Aorta (tissue), 5 donors: ENCODE measurements around the gene FBXL3. TPM values are rescaled to one million over a fixed set of nuclear protein-coding genes. Genes with fewer than 3 reads are reported as not detected.

ENCODE experiments used
- ATAC-seq: fragments of 200-7000 bp; cut with Tn5 transposase; one replicate; pipeline ENCODE4 v1.9.1; 2022; ENCODE audit warnings: moderate library complexity; ENCODE audit not compliant: low FRiP score
- DNase-seq, 2 donors: peaks; one replicate each; pipeline ENCODE4 v3.0.0-alpha.2; 2020
- H3K27ac ChIP-seq, 2 donors: one replicate each; pipeline ENCODE4 v1.5.1; 2013; ENCODE audit warnings: low read length in 2 of 2, mild to moderate bottlenecking in 2 of 2, moderate library complexity in 2 of 2, control low read depth in 1 of 2, inconsistent platforms in 1 of 2, low read depth in 1 of 2
- H3K27me3 ChIP-seq, 2 donors: one replicate each; pipeline ENCODE4 v1.6.1; 2013; ENCODE audit warnings: control low read depth in 1 of 2, low read length in 1 of 2, mild to moderate bottlenecking in 1 of 2, moderate library complexity in 1 of 2; ENCODE audit not compliant: insufficient read depth in 2 of 2, control insufficient read depth in 1 of 2
- H3K36me3 ChIP-seq, 2 donors: one replicate each; pipeline ENCODE4 v1.6.1; 2013; ENCODE audit warnings: control low read depth in 1 of 2, low read length in 1 of 2, mild to moderate bottlenecking in 1 of 2; ENCODE audit not compliant: insufficient read depth in 2 of 2, control insufficient read depth in 1 of 2
- H3K4me1 ChIP-seq, 2 donors: one replicate each; pipeline ENCODE4 v1.6.1; 2013; ENCODE audit warnings: low read length in 2 of 2, control low read depth in 1 of 2, mild to moderate bottlenecking in 1 of 2, moderate library complexity in 1 of 2; ENCODE audit not compliant: insufficient read depth in 2 of 2, control insufficient read depth in 1 of 2
- H3K4me3 ChIP-seq, 2 donors: one replicate each; pipeline ENCODE4 v1.5.1; 2013; ENCODE audit warnings: low read length in 2 of 2, control low read depth in 1 of 2, mild to moderate bottlenecking in 1 of 2
- H3K9me3 ChIP-seq: one replicate; pipeline ENCODE4 v1.6.1; 2013; ENCODE audit warnings: mild to moderate bottlenecking, low read length; ENCODE audit not compliant: control insufficient read depth
- WGBS, 2 donors: extraction: QIAGEN DNeasy Blood & Tissue Kit; methylation state at CpG; one replicate each; pipeline ENCODE4 v1.1.7; 2013; 5-methylcytosine and 5-hydroxymethylcytosine counted together
- intact Hi-C, 2 donors: fragments of 100-400 bp; cut with DNase I; formaldehyde crosslinking; loops; one replicate each; pipeline versions ENCODE4 v1.14.2 to v1.15.0; 2022
- polyA plus RNA-seq, 2 donors: library from polyadenylated mRNA; stranded (reverse); fragments of 200-250 nt; gene quantifications; one replicate each; pipeline ENCODE4 v1.2.3, GENCODE V29; 2013
- total RNA-seq, 2 donors: library from RNA; stranded (reverse); fragmentation: NEBNext Ultra II Directional; extraction: Animal tissue kit (Norgen Biotek cat#: 25700); gene quantifications; one replicate each; pipeline ENCODE4 v1.2.1, GENCODE V29; 2021
- donor health status: healthy with polysubstance abuse.
- donor health status: Bipolar disorder and iron deficiency.
- donor health status: DM: no; HTN: no; CAD: no.
- donor health status: DM: no; HTN: no; CAD: no.
- donor health status: DM: yes; HTN: yes; CAD: no.

FBXL3 gene
- total and polyA plus RNA-seq, 4 donors, result 38.7 to 73.9 (median 60.2) TPM

- no peak for DNase-seq
- intact Hi-C loops, result no loop called here
- Histone ChIP-seq H3K36me3 (no peaks in the 10 kb centered on the region), H3K27ac (peak overlapping the region in 1 of 2 donors; percentile 5), H3K4me3 (no peak overlapping the region), H3K9me3 (no peaks in the 10 kb centered on the region), H3K4me1 (no peaks in the 10 kb centered on the region), H3K27me3 (no peaks in the 10 kb centered on the region)
- ATAC-seq, result no peak
- 67 to 73% methylated on average over 4 of the region's 4 CpGs for WGBS, 2 donors
Measured at GRCh38 chr13:77001540-77001939, 25.4 kb downstream of the FBXL3 start.

GRCh38 chr13:77000475-77000874, 26.5 kb downstream of the FBXL3 start:
- no peak overlapping the region for H3K27ac ChIP-seq

GRCh38 chr13:76994281-76994680, 32.7 kb downstream of the FBXL3 start:
- 93 to 98% methylated on average over 3 of the region's 3 CpGs for WGBS, 2 donors
- no peak overlapping the region for H3K4me3 ChIP-seq
- H3K9me3 ChIP-seq, result no peaks in the 10 kb centered on the region
- H3K36me3 ChIP-seq, result no peaks in the 10 kb centered on the region
- ATAC-seq (no peak), DNase-seq (no peak)
- H3K27ac ChIP-seq, result no peak overlapping the region
- H3K27me3 ChIP-seq, result no peaks in the 10 kb centered on the region
- no peaks in the 10 kb centered on the region for H3K4me1 ChIP-seq
- intact Hi-C loops, result loop anchor here in 1 of 2 donors (10.0 kb wide), 1 partner anchor 169 kb away; no protein-coding TSS in a partner anchor

More at GRCh38 chr13:77000475-77000874, 26.5 kb downstream of the FBXL3 start:
- DNase-seq, result no peak
- Histone ChIP-seq H3K27me3 (no peaks in the 10 kb centered on the region), H3K36me3 (no peaks in the 10 kb centered on the region), H3K4me1 (no peaks in the 10 kb centered on the region), H3K9me3 (no peaks in the 10 kb centered on the region), H3K4me3 (no peak overlapping the region)
- intact Hi-C loops, result no loop called here
- ATAC-seq, result no peak
- 12 to 19% methylated on average over 1 of the region's 1 CpG for WGBS, 2 donors

GRCh38 chr13:76993473-76993872, 33.5 kb downstream of the FBXL3 start:
- H3K4me3 ChIP-seq, result no peak overlapping the region
- no peaks in the 10 kb centered on the region for H3K4me1 ChIP-seq
- H3K27me3 ChIP-seq, result no peaks in the 10 kb centered on the region
- intact Hi-C loops, result loop anchor here in 1 of 2 donors (10.0 kb wide), 1 partner anchor 169 kb away; no protein-coding TSS in a partner anchor
- 77 to 82% methylated on average over 5 of the region's 5 CpGs for WGBS, 2 donors
- ATAC-seq, result no peak
- H3K9me3 ChIP-seq, result no peaks in the 10 kb centered on the region
- H3K36me3 ChIP-seq, result no peaks in the 10 kb centered on the region
- no peak overlapping the region for H3K27ac ChIP-seq
- no peak for DNase-seq

- Histone ChIP-seq H3K9me3 (no peaks in the 10 kb centered on the region), H3K36me3 (no peaks in the 10 kb centered on the region), H3K27ac (peak overlapping the region in 1 of 2 donors; percentile 36), H3K27me3 (no peaks in the 10 kb centered on the region), H3K4me3 (peak overlapping the region; percentile 50 to 71), H3K4me1 (no peaks in the 10 kb centered on the region)
- intact Hi-C loops, result loop anchor here in 1 of 2 donors (10.0 kb wide), 1 partner anchor 168 kb away; no protein-coding TSS in a partner anchor
- DNase-seq, result no peak
- WGBS, 2 donors, result 18 to 20% methylated on average over 3 of the region's 3 CpGs
- no peak for ATAC-seq
Measured at GRCh38 chr13:76993021-76993420, 33.9 kb downstream of the FBXL3 start.

- peak in 1 of 2 donors; percentile 57 for DNase-seq
- H3K9me3 ChIP-seq, result no peaks in the 10 kb centered on the region
- WGBS, 2 donors, result 0 to 1% methylated on average over 20 of the region's 20 CpGs
- peak overlapping the region; percentile 50 to 71 for H3K4me3 ChIP-seq
- H3K27ac ChIP-seq, result peak overlapping the region; percentile 49 to 61
- no peaks in the 10 kb centered on the region for H3K4me1 ChIP-seq
- no peaks in the 10 kb centered on the region for H3K36me3 ChIP-seq
- intact Hi-C loops, result loop anchor here in 1 of 2 donors (10.0 kb wide), 1 partner anchor 168 kb away; no protein-coding TSS in a partner anchor
- ATAC-seq, result peak; percentile 31
- H3K27me3 ChIP-seq, result no peaks in the 10 kb centered on the region
Measured at GRCh38 chr13:76992548-76993001, 34.4 kb downstream of the FBXL3 start.

- WGBS, 2 donors, result 1% methylated on average over 60 to 73 of the region's 73 CpGs
- no peaks in the 10 kb centered on the region for H3K27me3 ChIP-seq
- intact Hi-C loops, result loop anchor here in 1 of 2 donors (10.0 kb wide), 1 partner anchor 167 kb away; no protein-coding TSS in a partner anchor
- peak within 1 kb of the TSS; percentile 50 to 71 for H3K4me3 ChIP-seq
- peak; percentile 98 for ATAC-seq
- no peaks in the 10 kb centered on the region for H3K4me1 ChIP-seq
- H3K27ac ChIP-seq, result peak within 1 kb of the TSS; percentile 61 to 62
- DNase-seq, result peak; percentile 97 to 98
- no peaks in the 10 kb centered on the region for H3K9me3 ChIP-seq
- H3K36me3 ChIP-seq, result no peaks in the 10 kb centered on the region
Measured at GRCh38 chr13:76991796-76992547, 35.0 kb downstream of the FBXL3 start, which contains the start of gene CLN5. Gene CLN5, plus strand, starts transcription at chr13:76992081. Its CDS starts 18 bp downstream, at chr13:76992099.

- 31 to 32% methylated on average over 15 of the region's 15 CpGs for WGBS, 2 donors
- no peaks in the 10 kb centered on the region for H3K9me3 ChIP-seq
- no peaks in the 10 kb centered on the region for H3K4me1 ChIP-seq
- no peaks in the 10 kb centered on the region for H3K27me3 ChIP-seq
- peak overlapping the region; percentile 41 to 62 for H3K27ac ChIP-seq
- peak; percentile 37 for ATAC-seq
- H3K4me3 ChIP-seq, result peak overlapping the region; percentile 12 to 71
- DNase-seq, result peak in 1 of 2 donors; percentile 62
- no peaks in the 10 kb centered on the region for H3K36me3 ChIP-seq
- intact Hi-C loops, result loop anchor here in 1 of 2 donors (10.0 kb wide), 1 partner anchor 167 kb away; no protein-coding TSS in a partner anchor
Measured at GRCh38 chr13:76991432-76991795, 35.5 kb downstream of the FBXL3 start.
